Measurements from ENCODE around the gene LZTFL1. TPM values are rescaled to one million over a fixed set of nuclear protein-coding genes. Genes with fewer than 3 reads are reported as not detected.

The LZTFL1 gene
- total RNA-seq, 1 experiment from 2014 or later: 9.1 TPM

- TF ChIP-seq NFATC4 (CRISPR knock-in tag; IDR thresholded peaks at IDR 0.05): no peak
Observed at GRCh38 chr3:45776611-45777010, 65.3 kb downstream of the LZTFL1 start (continued).

- H3K4me3 Mint-ChIP-seq: no peak overlapping the region
- ChIA-PET CTCF (interaction anchor here (0.6 to 1.5 kb wide), 4 partner anchors 14 to 303 kb away, joined by 3 to 9 read pairs (median 6); no protein-coding TSS in a partner anchor), POLR2A (no interaction called here)
- H3K27me3 Mint-ChIP-seq (ENCODE audit: low read depth): no peaks in the 10 kb centered on the region; the same call in 1 of the 2 replicates
- no peak for DNase-seq (ENCODE audit: low spot score)
- peaks cover 23% of the 10 kb centered on the region for H3K4me1 Mint-ChIP-seq
- no peaks in the 10 kb centered on the region for H3K9me3 Mint-ChIP-seq
- no peak for TF ChIP-seq CREB1 (CRISPR knock-in tag; IDR thresholded peaks at IDR 0.05)
- H3K36me3 Mint-ChIP-seq: no peaks in the 10 kb centered on the region
- ATAC-seq: no peak
- H3K27ac Mint-ChIP-seq: no peak overlapping the region
Observed at GRCh38 chr3:45776301-45776595, 65.7 kb downstream of the LZTFL1 start.

GRCh38 chr3:45775571-45776300 lies 66.2 kb downstream of the LZTFL1 start:
- ATAC-seq (no peak), DNase-seq (ENCODE audit: low spot score) (no peak)
- CTCF ChIA-PET: interaction anchor here (0.6 to 1.5 kb wide), 4 partner anchors 14 to 303 kb away, joined by 3 to 9 read pairs (median 6); no protein-coding TSS in a partner anchor
- peaks cover 23% of the 10 kb centered on the region for H3K4me1 Mint-ChIP-seq
- no peak overlapping the region for H3K4me3 Mint-ChIP-seq
- H3K9me3 Mint-ChIP-seq: no peaks in the 10 kb centered on the region
- H3K27ac Mint-ChIP-seq: no peak overlapping the region
- no peaks in the 10 kb centered on the region for H3K36me3 Mint-ChIP-seq
- POLR2A ChIA-PET: no interaction called here
- no peaks in the 10 kb centered on the region; the same call in 1 of the 2 replicates for H3K27me3 Mint-ChIP-seq (ENCODE audit: low read depth)
- TF ChIP-seq ZBTB43 (CRISPR knock-in tag; IDR thresholded peaks at IDR 0.05) (no peak), ZNF416 (CRISPR knock-in tag; IDR thresholded peaks at IDR 0.05) (no peak), CREM (CRISPR knock-in tag; IDR thresholded peaks at IDR 0.05) (no peak), PREB (CRISPR knock-in tag; IDR thresholded peaks at IDR 0.05; ENCODE audit: borderline replicate concordance) (no peak), USF1 (CRISPR knock-in tag; IDR thresholded peaks at IDR 0.05) (no peak), RELA (CRISPR knock-in tag; IDR thresholded peaks at IDR 0.05; ENCODE audit: borderline replicate concordance) (no peak), OVOL2 (CRISPR knock-in tag; IDR thresholded peaks at IDR 0.05; ENCODE audit: borderline replicate concordance) (no peak), IRF2 (CRISPR knock-in tag; IDR thresholded peaks at IDR 0.05; ENCODE audit: borderline replicate concordance, low read depth) (no peak), ZNF219 (CRISPR knock-in tag; IDR thresholded peaks at IDR 0.05; ENCODE audit: borderline replicate concordance) (no peak), NFE2L1 (CRISPR knock-in tag; IDR thresholded peaks at IDR 0.05) (no peak), MLX (CRISPR knock-in tag; IDR thresholded peaks at IDR 0.05) (no peak), ERG (CRISPR knock-in tag; IDR thresholded peaks at IDR 0.05) (no peak), GRHL2 (CRISPR knock-in tag; IDR thresholded peaks at IDR 0.05; ENCODE audit: insufficient replicate concordance, severe bottlenecking) (no peak), GABPB1 (CRISPR knock-in tag; IDR thresholded peaks at IDR 0.05) (no peak), ATF6 (CRISPR knock-in tag; IDR thresholded peaks at IDR 0.05) (no peak), HMGXB4 (CRISPR knock-in tag; IDR thresholded peaks at IDR 0.05) (no peak), HMGA2 (CRISPR knock-in tag; IDR thresholded peaks at IDR 0.05) (no peak)

Data from WTC11 (cell line).